ENCODE data around the gene CEMIP.

The CEMIP gene

DNA sequence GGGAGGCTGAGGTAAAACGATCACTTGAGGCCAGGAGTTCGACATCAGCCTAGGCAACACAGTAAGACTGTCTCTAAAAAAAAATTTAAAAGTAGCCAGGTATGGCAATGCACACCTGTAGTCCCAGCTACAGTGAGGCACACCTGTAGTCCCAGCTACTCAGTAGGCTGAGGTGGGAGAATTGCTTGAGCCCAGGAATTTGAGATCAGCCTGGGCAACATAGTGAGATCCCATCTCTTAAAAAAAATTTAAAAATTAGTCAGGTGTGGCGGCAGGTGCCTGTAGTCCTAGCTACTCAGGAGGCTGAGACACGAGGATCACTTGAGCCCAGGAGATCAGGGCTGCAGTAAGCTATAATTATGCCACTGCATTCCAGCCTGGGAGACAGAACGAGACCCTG lies 203.7 kb downstream of the CEMIP start:
- Mint-ChIP-seq H3K4me3 (no peak overlapping the region), H3K36me3 (ENCODE audit: low read depth) (peaks cover 74% of the 10 kb centered on the region), H3K9me3 (no peaks in the 10 kb centered on the region), H3K4me1 (ENCODE audit: low read depth) (peaks cover 70% of the 10 kb centered on the region), H3K27me3 (no peaks in the 10 kb centered on the region), H3K27ac (peak overlapping the region; percentile 67)
- no peak for DNase-seq

DNA sequence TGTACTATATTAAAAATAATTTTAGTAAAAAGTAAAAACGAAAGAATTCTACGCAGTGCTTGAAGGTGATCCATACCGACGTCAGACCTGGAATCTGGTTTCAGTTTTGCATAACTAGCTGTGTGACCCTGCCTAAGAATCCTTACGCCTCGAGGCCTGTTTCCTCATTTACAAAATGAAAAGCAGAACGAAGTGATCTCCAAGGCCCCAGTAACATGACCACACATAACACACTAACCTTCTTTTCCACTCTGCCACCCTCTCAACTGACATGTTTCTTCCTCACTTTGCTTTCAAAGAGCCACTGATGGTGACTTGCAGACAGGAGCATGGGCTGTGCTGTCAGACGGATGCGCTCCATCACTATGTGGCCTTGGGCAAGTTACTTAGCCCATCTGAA lies 205.7 kb downstream of the CEMIP start:
- Mint-ChIP-seq H3K4me3 (peak overlapping the region; percentile 3), H3K4me1 (ENCODE audit: low read depth) (peaks cover 61% of the 10 kb centered on the region), H3K9me3 (no peaks in the 10 kb centered on the region), H3K36me3 (ENCODE audit: low read depth) (peaks cover 71% of the 10 kb centered on the region), H3K27ac (peak overlapping the region; percentile 26), H3K27me3 (no peaks in the 10 kb centered on the region)
- DNase-seq = no peak

DNA sequence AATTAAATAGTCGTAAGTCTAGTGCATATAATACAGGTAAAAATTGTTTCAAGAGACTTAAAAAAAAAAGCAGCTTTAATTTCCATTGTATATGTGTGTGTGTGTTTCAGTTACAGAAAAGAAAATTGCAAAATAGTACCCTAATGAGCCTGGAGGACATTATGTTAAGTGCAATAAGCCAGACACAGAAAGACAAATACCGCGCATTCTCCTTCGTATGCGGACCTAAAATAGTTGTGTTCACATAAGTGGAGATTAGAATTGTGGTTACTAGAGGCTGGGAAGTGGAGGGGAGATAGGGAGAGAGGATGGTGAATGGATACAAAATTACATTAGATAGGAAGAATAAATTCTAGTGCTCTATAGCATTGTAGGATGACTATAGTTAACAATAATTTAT lies 206.8 kb downstream of the CEMIP start:
- no peak overlapping the region for H3K27ac Mint-ChIP-seq
- H3K4me3 Mint-ChIP-seq = no peak overlapping the region
- H3K36me3 Mint-ChIP-seq (ENCODE audit: low read depth) = peaks cover 61% of the 10 kb centered on the region
- DNase-seq = no peak
- H3K4me1 Mint-ChIP-seq (ENCODE audit: low read depth) = peaks cover 66% of the 10 kb centered on the region
- no peaks in the 10 kb centered on the region for H3K9me3 Mint-ChIP-seq
- no peaks in the 10 kb centered on the region for H3K27me3 Mint-ChIP-seq

DNA sequence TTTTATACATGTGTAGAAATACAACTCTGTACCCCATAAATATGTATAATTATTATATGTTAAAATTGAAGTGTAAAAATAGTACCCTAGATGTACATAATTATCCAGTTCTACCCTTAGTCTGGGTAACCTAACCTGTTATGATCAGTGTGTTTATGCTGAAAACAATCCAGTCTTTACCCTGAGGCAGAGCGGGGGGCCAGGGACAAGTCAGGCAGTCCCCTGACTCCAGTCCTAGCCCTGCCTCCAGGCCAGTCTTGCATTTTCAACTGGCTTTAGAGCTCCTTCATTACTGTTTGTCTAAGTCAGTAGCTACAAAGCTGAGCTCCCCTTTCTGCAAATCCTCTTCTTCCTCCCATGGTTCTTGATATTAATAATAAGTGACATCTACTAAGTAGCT lies 207.3 kb downstream of the CEMIP start:
- H3K4me1 Mint-ChIP-seq (ENCODE audit: low read depth) = peaks cover 71% of the 10 kb centered on the region
- no peaks in the 10 kb centered on the region for H3K27me3 Mint-ChIP-seq
- H3K9me3 Mint-ChIP-seq = no peaks in the 10 kb centered on the region
- DNase-seq = no peak
- H3K27ac Mint-ChIP-seq = no peak overlapping the region
- peak overlapping the region; percentile 98 for H3K4me3 Mint-ChIP-seq
- peaks cover 61% of the 10 kb centered on the region for H3K36me3 Mint-ChIP-seq (ENCODE audit: low read depth)

DNA sequence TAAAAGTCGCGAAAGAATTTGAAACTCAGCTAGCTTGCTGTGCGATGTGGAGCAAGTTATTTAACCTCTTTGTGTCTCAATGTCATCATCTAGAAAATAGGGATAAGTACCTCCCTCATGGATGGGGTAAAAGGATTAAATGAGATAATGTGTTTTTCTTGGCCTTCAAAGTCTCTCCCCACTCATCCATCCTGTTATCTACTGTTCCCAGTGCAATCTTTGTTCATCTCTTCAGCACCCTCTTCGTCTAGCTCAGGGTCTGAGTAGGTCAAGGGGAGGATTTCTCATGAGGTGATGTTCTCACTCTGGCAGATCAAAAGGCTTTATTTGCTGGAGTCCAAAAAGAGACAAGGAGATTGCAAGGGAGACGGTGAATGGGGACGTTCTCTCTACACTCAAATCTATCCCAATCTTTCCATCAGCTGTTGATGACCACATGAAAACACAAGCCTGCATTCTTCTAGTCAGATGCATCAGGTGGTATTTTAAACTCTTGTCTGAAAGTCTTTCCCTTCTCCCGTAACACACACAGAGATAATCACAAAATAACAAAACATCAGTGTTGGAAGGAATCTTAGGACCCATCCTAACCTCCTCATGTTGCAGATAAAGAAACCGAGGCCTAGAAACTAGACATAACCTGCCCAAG lies 209.1 kb downstream of the CEMIP start:
- peak overlapping the region; percentile 98 for H3K27ac Mint-ChIP-seq
- H3K9me3 Mint-ChIP-seq = no peaks in the 10 kb centered on the region
- H3K4me1 Mint-ChIP-seq (ENCODE audit: low read depth) = peaks cover 70% of the 10 kb centered on the region
- no peaks in the 10 kb centered on the region for H3K27me3 Mint-ChIP-seq
- peak overlapping the region; percentile 98 for H3K4me3 Mint-ChIP-seq
- peaks cover 48% of the 10 kb centered on the region for H3K36me3 Mint-ChIP-seq (ENCODE audit: low read depth)
- no peak for DNase-seq

DNA sequence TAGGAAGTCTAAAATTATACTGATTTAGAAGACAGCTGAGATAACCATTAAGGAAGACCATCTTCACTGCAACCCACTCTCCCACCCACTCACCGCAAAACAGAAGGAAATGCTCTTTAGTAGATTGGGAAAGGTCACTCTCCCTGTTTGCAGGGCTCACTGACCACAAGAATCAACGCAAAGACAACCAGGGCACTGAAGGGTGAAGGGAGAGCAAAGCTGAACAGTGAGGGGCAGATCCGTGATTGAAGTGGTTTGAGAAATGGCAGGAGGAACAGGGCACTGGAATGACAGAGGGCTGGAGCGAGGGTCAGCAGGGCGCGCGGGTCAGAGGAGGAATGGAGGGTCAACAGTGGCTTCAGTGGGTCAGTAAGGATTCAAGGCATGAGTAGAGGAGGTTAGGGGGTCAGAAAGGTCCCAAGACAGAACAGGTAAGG lies 209.9 kb downstream of the CEMIP start:
- Mint-ChIP-seq H3K27me3 (no peaks in the 10 kb centered on the region), H3K27ac (peak overlapping the region; percentile 98), H3K4me1 (ENCODE audit: low read depth) (peaks cover 65% of the 10 kb centered on the region), H3K36me3 (ENCODE audit: low read depth) (peaks cover 43% of the 10 kb centered on the region), H3K4me3 (peak overlapping the region; percentile 98), H3K9me3 (no peaks in the 10 kb centered on the region)
- DNase-seq = no peak

DNA sequence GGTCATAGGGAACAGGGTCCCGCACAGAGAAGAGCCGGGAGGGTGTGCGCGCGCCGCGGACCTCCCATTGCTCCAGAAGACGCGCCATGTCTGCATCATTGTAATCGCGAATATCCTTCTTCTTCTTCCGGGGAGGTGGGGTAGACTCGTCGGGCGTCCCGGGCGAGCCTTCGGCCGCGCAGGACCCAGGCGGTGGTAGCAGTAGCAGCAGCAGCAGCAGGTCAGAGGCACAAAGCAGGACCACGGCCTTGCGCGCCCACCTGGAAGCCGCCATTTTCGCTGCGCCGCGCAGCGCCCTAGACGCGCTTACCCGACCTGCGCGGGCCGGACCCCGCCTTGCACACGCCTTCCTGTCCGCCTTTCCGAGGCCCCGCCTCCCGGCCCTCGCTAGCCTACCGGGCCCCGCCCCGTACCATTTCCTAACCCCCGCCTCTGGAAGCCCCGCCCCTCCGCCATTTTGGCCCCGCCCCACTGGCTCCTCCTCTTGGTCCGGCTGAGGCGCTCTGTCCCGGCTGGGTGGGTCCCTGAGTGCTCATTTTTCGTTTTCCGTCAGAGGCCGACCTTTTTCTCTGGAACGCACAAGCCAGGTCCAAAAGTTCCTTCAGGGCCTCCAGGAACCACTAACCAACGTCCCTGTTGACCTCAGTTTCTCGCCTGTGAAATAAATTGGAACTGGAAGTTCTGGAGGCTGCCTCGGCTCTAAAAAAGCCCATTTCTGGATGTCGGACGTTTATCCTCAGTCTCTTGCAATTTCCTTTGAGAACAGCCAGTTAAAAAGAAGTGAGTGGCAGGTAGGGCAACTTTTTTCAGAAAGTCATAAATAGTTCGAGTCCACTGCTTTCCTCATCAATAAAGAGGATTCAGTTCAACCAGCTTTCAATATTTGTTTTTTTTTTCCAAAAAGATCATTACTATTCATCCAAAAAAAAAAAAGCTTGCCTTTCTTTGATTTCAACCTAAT lies 210.6 kb downstream of the CEMIP start, which contains the start of gene MESD:
Gene MESD, minus strand, starts transcription at position 302 of the 961 bp plus-strand sequence. Its CDS starts 28 bp downstream, at position 274.
- H3K4me1 Mint-ChIP-seq (ENCODE audit: low read depth) = peaks cover 59% of the 10 kb centered on the region
- H3K27me3 Mint-ChIP-seq = no peaks in the 10 kb centered on the region
- H3K9me3 Mint-ChIP-seq = no peaks in the 10 kb centered on the region
- H3K36me3 Mint-ChIP-seq (ENCODE audit: low read depth) = peaks cover 38% of the 10 kb centered on the region
- H3K27ac Mint-ChIP-seq = peak within 1 kb of the TSS; percentile 98
- DNase-seq = peak; percentile 99
- H3K4me3 Mint-ChIP-seq = peak within 1 kb of the TSS; percentile 98

DNA sequence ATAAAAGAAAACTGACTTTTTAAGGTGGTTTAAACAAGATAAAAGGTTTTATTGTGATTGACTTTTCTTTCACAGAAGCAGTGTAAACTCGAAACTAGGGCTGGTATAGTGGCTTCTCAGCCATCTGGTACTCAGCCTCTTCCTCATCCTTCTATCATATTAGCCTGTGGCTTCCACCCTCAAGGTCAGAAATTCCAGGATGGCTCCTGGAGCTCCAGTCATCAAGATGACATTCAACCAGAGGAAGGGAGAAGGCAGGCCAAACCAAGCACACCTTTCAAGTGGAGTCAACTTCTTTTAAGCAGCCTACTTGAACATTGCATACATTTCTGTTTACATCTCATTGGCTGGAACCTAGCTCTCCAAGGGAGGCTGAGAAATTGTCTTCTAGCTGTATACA lies 211.8 kb downstream of the CEMIP start:
- DNase-seq = no peak
- H3K4me3 Mint-ChIP-seq = no peak overlapping the region
- H3K4me1 Mint-ChIP-seq (ENCODE audit: low read depth) = peaks cover 48% of the 10 kb centered on the region
- no peaks in the 10 kb centered on the region for H3K27me3 Mint-ChIP-seq
- H3K9me3 Mint-ChIP-seq = no peaks in the 10 kb centered on the region
- peaks cover 29% of the 10 kb centered on the region for H3K36me3 Mint-ChIP-seq (ENCODE audit: low read depth)
- H3K27ac Mint-ChIP-seq = peak overlapping the region; percentile 30

DNA sequence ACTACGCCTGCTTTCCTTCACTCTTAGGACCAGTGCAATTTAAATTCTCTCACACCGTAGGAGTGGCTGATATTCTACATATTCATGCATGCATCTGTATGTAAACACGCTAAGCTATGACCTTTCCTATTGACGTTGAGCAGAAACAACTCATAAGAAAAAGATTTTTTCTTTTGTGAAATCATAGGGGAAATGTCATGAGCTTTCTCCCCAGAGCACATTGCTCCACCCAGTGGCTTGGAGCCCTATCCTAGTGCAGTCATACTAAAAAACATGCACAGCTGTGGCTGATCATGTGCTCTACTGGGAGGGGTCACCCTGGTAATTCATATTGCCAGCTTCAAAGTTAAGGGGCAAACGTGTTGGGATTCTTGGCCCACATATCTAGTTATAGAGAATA lies 212.3 kb downstream of the CEMIP start:
- Mint-ChIP-seq H3K4me1 (ENCODE audit: low read depth) (peaks cover 47% of the 10 kb centered on the region), H3K36me3 (ENCODE audit: low read depth) (peaks cover 26% of the 10 kb centered on the region), H3K27me3 (no peaks in the 10 kb centered on the region), H3K4me3 (no peak overlapping the region), H3K9me3 (no peaks in the 10 kb centered on the region), H3K27ac (peak overlapping the region; percentile 30)
- DNase-seq = no peak

DNA sequence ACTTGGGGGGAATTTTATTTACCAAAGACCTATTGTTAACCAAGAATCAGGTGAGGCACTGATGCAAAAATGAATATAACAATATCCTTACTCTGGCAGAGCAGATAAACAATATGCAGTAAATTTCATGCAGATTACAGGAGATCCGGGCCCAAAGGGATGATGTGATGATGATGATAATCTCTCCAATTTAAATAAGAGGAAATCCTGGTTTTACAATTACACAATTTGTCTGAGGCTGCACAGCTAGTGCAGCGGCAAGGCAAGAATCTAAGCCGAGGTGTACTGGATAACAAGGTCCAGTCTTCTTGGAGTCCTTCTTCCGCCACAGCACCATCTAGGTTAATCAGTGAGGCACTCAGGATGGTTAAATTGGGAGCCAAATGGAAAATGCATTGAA lies 212.8 kb downstream of the CEMIP start:
- H3K27me3 Mint-ChIP-seq = no peaks in the 10 kb centered on the region

DNA sequence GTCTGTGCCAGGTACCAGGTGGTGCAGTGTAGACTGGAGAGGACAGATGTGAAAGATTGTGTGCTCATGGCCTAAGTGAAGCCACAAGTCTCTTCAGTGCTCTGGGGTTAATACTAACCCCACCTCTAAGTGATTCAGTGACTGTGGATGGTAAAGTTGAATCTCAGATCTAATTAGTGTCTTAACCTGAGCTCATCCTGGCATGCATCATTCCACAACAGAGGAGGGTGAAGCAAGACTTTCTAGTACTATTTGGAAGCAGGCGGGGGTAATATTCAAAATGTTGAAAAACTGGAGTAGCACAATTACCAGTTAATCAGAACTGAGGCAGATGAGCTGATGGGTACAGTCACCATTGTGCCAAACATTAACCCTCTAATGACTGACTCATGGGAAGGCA lies 213.3 kb downstream of the CEMIP start:
- peaks cover 1% of the 10 kb centered on the region for H3K9me3 Mint-ChIP-seq
- H3K27ac Mint-ChIP-seq = no peak overlapping the region
- peaks cover 40% of the 10 kb centered on the region for H3K4me1 Mint-ChIP-seq (ENCODE audit: low read depth)
- DNase-seq = no peak
- no peaks in the 10 kb centered on the region for H3K27me3 Mint-ChIP-seq
- H3K4me3 Mint-ChIP-seq = no peak overlapping the region
- H3K36me3 Mint-ChIP-seq (ENCODE audit: low read depth) = peaks cover 18% of the 10 kb centered on the region

More for the DNA sequence above, 212.8 kb downstream of the CEMIP start:
- Mint-ChIP-seq H3K27ac (no peak overlapping the region), H3K4me1 (ENCODE audit: low read depth) (peaks cover 41% of the 10 kb centered on the region), H3K36me3 (ENCODE audit: low read depth) (peaks cover 20% of the 10 kb centered on the region), H3K9me3 (no peaks in the 10 kb centered on the region), H3K4me3 (no peak overlapping the region)
- DNase-seq = no peak

DNA sequence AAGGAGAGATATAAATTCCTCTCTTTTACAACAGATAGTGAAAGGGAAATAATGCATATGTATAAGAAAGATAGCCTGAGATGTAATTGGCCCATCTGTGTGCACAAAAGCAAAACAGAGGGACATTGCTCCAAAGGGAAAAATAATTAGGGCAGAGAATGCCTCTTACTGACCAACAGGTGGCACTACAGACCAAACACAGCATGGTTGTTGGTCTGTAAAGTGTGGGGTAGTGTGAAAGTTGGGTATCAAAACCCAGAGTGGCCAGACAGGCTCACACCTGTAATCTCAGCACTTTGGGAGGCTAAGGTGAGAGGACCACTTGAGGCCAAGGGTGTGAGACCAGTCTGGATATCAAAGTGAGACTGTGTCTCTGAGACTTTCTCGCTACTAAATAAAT lies 217.1 kb downstream of the CEMIP start:
- Mint-ChIP-seq H3K4me3 (no peak overlapping the region), H3K27me3 (no peaks in the 10 kb centered on the region), H3K4me1 (ENCODE audit: low read depth) (peaks cover 35% of the 10 kb centered on the region), H3K9me3 (peaks cover 3% of the 10 kb centered on the region), H3K36me3 (ENCODE audit: low read depth) (peaks cover 8% of the 10 kb centered on the region), H3K27ac (no peak overlapping the region)
- no peak for DNase-seq

DNA sequence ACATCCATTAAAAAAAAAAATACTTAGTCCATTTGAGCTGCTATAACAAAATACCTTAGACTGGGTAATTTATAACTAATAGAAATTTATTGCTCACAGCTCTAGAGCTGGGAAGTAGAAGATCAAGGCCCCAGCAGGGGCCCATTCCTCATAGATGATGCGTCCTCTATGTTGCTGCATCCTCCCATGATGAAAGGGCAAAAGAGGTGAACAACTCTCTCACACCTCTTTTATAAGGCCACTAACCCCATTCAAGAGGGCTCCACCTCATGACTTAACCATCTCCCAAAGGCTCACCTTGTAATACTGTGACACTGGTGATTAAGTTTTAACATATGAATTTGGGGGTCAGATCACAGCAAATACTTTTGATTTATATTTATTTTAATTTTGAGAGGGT lies 218.5 kb downstream of the CEMIP start:
- no peak for DNase-seq
- H3K36me3 Mint-ChIP-seq (ENCODE audit: low read depth) = peaks cover 12% of the 10 kb centered on the region
- H3K4me3 Mint-ChIP-seq = no peak overlapping the region
- H3K9me3 Mint-ChIP-seq = peaks cover 3% of the 10 kb centered on the region
- H3K4me1 Mint-ChIP-seq (ENCODE audit: low read depth) = peaks cover 23% of the 10 kb centered on the region
- H3K27me3 Mint-ChIP-seq = no peaks in the 10 kb centered on the region
- no peak overlapping the region for H3K27ac Mint-ChIP-seq

DNA sequence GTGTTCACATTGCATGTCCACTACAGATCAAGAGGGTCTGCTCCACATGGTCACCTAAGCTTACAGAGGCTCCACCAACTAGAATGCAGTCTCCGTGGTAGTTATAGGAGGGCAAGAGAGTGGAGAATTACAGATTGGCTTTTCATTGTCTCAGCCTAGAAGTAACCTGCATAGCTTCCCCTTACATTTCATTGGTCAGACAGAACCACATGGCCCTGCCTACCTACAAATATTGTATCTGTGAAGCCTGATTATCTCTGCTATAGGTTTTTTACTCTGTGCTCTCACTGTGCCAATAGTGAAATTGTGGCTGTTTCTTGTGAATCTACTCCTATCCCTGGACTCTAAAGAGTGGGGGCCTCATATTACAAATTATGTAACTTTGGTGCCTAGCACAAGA lies 219.1 kb downstream of the CEMIP start:
- Mint-ChIP-seq H3K4me3 (no peak overlapping the region), H3K4me1 (ENCODE audit: low read depth) (peaks cover 27% of the 10 kb centered on the region), H3K27ac (no peak overlapping the region), H3K36me3 (ENCODE audit: low read depth) (peaks cover 15% of the 10 kb centered on the region), H3K9me3 (peaks cover 3% of the 10 kb centered on the region), H3K27me3 (no peaks in the 10 kb centered on the region)
- no peak for DNase-seq

DNA sequence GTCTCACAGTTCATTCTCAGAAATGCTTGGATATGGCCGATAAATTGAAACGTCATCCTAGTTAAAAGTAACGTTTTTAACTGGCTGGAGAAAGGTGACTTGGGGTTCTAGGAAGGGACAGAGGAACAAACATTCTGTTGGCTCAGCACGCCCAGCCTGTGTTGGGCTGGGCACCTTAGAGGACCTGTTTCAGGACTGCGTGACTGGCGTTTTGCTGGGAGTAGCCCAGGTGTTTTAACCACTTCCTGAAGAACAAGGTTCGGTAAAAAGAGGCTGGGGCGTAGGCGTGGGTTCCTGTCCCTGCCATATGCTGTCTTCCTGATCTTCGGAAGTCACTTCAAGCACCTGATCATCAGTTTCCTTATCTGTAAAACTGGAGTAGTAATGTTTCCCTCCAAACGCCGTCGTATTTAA lies 220.5 kb downstream of the CEMIP start:
- Mint-ChIP-seq H3K4me3 (peak overlapping the region; percentile 94), H3K27ac (peak overlapping the region; percentile 98), H3K27me3 (no peaks in the 10 kb centered on the region), H3K9me3 (peaks cover 3% of the 10 kb centered on the region), H3K36me3 (ENCODE audit: low read depth) (peaks cover 29% of the 10 kb centered on the region), H3K4me1 (ENCODE audit: low read depth) (peaks cover 40% of the 10 kb centered on the region)
- DNase-seq = peak; percentile 72

Measured in activated T-cell treated with anti-CD3 and anti-CD28 coated beads, Interleukin-2, amount 50 U/mL, for 24 hours (primary cell).